GM12878 (cell line): Measurements from ENCODE around the gene COLQ. TPM values are rescaled to one million over a fixed set of nuclear protein-coding genes. Genes with fewer than 3 reads are reported as not detected.

ENCODE experiments used
- CEBPB ChIP-seq, 2 experiments: fragments of 150-350 bp in 1 of 2; IDR thresholded peaks; 2 replicates each; pipeline ENCODE4 v1.6.1; 2012 to 2014; ENCODE audit warnings: low read depth in 2 of 2, low read length in 2 of 2, borderline replicate concordance in 1 of 2, inconsistent platforms in 1 of 2
- EZH2 ChIP-seq: IDR thresholded peaks from 2 replicates; pipeline ENCODE4 v1.6.1; 2012; ENCODE audit warnings: low read depth, mild to moderate bottlenecking, control low read depth, inconsistent platforms, low read length, borderline replicate concordance; ENCODE audit not compliant: control insufficient read depth
- TARDBP ChIP-seq: IDR thresholded peaks from 2 replicates; pipeline ENCODE4 v1.6.1; 2016; ENCODE audit warnings: borderline replicate concordance
- ZNF24 ChIP-seq: fragments of 450-650 bp; IDR thresholded peaks from 2 replicates; pipeline ENCODE4 v1.6.1; 2017; ENCODE audit warnings: antibody characterized with exemption, mild to moderate bottlenecking
- polyA plus RNA-seq, 11 experiments: library from polyadenylated mRNA; depleted of rRNA in 4 of 11; unstranded in 6 of 11; stranded (reverse) in 5 of 11; fragments of >200 nt; fragmentation: Nextera tagmentation in 4 of 11; fragmentation: Illumina TruSeq in 1 of 11; extraction: Ambion mirVana in 4 of 11; extraction: Trizol in 1 of 11; gene quantifications; 1 replicate in 1 of 11; 2 replicates in 10 of 11; pipeline versions ENCODE4 v1.2.1 to v1.2.3, GENCODE V29; 2011 to 2016; ENCODE audit warnings: inconsistent platforms in 2 of 11, missing spikeins in 2 of 11, low read depth in 1 of 11
- total RNA-seq, 4 experiments: library from RNA; depleted of rRNA in 3 of 4; stranded (reverse); fragments of >200 nt in 3 of 4; fragmentation: Illumina TruSeq in 1 of 4; extraction: Trizol in 1 of 4; gene quantifications; 2 replicates each; pipeline versions ENCODE4 v1.2.1 to v1.2.3, GENCODE V29; 2013 to 2021
- TF ChIP-seq, protein P1 (sequence below), 3 experiments: IDR thresholded peaks in 2 of 3; conservative IDR thresholded peaks in 1 of 3; 2 replicates each; pipeline ENCODE4 v1.5.1; 2011; ENCODE audit warnings: low read depth in 3 of 3, low read length in 3 of 3, mild to moderate bottlenecking in 3 of 3, control low read depth in 2 of 3, moderate library complexity in 2 of 3, inconsistent platforms in 1 of 3, mixed read lengths in 1 of 3; ENCODE audit not compliant: control insufficient read depth in 2 of 3, insufficient read depth in 1 of 3; ENCODE audit errors: extremely low read depth in 1 of 3
- TF ChIP-seq, protein P2 (sequence below): IDR thresholded peaks from 2 replicates; pipeline ENCODE4 v1.6.1; 2011; ENCODE audit warnings: mild to moderate bottlenecking, low read depth, low read length, moderate library complexity; ENCODE audit not compliant: insufficient replicate concordance
- TF ChIP-seq, protein P3 (sequence below): fragments of 450-650 bp; IDR thresholded peaks from 2 replicates; pipeline ENCODE4 v1.6.1; 2017; ENCODE audit warnings: mild to moderate bottlenecking
- TF ChIP-seq, protein P4 (sequence below): fragments of 450-650 bp; IDR thresholded peaks from 2 replicates; pipeline ENCODE4 v1.6.1; 2018; ENCODE audit warnings: mild to moderate bottlenecking, low read depth, moderate library complexity; ENCODE audit not compliant: partially characterized antibody

COLQ gene
- total and polyA plus RNA-seq, 10 of the 15 experiments (the other 5 are each of a cell fraction or from before 2014, with no cell fraction given) = 0.13 to 2.7 (median 0.70) TPM

DNA sequence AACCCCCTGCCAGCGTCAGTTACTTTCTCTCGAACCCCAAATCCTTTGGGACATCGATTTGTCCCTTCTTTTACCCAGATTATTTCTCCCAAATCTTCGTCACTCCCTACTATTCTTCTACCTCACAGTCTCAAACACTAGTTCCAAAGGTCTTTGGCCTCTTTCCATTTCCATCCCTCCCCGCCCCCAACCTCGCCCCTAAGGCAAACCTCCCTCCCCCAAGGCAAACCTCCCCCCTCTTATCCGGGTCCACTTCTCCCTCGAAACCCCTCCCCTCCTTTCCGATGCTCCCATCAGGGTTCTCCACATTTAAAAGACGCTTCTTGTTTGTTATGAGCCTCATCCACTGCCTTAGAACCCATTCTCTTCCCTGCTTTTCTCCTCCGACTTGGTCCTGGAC lies 93.5 kb downstream of the COLQ start (continued):
- TF ChIP-seq TARDBP (no peak), ZNF24 (no peak), EZH2 (no peak), CEBPB (IDR thresholded peaks at IDR 0.05; ENCODE audit: borderline replicate concordance in 1 of 2, low read depth in 2 of 2, low read length in 2 of 2) (no peak)
- TF ChIP-seq, protein P1, sequence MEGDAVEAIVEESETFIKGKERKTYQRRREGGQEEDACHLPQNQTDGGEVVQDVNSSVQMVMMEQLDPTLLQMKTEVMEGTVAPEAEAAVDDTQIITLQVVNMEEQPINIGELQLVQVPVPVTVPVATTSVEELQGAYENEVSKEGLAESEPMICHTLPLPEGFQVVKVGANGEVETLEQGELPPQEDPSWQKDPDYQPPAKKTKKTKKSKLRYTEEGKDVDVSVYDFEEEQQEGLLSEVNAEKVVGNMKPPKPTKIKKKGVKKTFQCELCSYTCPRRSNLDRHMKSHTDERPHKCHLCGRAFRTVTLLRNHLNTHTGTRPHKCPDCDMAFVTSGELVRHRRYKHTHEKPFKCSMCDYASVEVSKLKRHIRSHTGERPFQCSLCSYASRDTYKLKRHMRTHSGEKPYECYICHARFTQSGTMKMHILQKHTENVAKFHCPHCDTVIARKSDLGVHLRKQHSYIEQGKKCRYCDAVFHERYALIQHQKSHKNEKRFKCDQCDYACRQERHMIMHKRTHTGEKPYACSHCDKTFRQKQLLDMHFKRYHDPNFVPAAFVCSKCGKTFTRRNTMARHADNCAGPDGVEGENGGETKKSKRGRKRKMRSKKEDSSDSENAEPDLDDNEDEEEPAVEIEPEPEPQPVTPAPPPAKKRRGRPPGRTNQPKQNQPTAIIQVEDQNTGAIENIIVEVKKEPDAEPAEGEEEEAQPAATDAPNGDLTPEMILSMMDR (IDR thresholded peaks at IDR 0.05 in 2 of 3, conservative IDR thresholded peaks at IDR 0.05 in 1 of 3; ENCODE audit: control insufficient read depth in 2 of 3, extremely low read depth in 1 of 3, insufficient read depth in 1 of 3, low read depth in 3 of 3, low read length in 3 of 3) = no peak
- TF ChIP-seq, protein P2, sequence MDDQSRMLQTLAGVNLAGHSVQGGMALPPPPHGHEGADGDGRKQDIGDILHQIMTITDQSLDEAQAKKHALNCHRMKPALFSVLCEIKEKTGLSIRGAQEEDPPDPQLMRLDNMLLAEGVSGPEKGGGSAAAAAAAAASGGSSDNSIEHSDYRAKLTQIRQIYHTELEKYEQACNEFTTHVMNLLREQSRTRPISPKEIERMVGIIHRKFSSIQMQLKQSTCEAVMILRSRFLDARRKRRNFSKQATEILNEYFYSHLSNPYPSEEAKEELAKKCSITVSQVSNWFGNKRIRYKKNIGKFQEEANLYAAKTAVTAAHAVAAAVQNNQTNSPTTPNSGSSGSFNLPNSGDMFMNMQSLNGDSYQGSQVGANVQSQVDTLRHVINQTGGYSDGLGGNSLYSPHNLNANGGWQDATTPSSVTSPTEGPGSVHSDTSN = no peak
- TF ChIP-seq, protein P3, sequence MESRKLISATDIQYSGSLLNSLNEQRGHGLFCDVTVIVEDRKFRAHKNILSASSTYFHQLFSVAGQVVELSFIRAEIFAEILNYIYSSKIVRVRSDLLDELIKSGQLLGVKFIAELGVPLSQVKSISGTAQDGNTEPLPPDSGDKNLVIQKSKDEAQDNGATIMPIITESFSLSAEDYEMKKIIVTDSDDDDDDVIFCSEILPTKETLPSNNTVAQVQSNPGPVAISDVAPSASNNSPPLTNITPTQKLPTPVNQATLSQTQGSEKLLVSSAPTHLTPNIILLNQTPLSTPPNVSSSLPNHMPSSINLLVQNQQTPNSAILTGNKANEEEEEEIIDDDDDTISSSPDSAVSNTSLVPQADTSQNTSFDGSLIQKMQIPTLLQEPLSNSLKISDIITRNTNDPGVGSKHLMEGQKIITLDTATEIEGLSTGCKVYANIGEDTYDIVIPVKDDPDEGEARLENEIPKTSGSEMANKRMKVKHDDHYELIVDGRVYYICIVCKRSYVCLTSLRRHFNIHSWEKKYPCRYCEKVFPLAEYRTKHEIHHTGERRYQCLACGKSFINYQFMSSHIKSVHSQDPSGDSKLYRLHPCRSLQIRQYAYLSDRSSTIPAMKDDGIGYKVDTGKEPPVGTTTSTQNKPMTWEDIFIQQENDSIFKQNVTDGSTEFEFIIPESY = no peak
- TF ChIP-seq, protein P4, sequence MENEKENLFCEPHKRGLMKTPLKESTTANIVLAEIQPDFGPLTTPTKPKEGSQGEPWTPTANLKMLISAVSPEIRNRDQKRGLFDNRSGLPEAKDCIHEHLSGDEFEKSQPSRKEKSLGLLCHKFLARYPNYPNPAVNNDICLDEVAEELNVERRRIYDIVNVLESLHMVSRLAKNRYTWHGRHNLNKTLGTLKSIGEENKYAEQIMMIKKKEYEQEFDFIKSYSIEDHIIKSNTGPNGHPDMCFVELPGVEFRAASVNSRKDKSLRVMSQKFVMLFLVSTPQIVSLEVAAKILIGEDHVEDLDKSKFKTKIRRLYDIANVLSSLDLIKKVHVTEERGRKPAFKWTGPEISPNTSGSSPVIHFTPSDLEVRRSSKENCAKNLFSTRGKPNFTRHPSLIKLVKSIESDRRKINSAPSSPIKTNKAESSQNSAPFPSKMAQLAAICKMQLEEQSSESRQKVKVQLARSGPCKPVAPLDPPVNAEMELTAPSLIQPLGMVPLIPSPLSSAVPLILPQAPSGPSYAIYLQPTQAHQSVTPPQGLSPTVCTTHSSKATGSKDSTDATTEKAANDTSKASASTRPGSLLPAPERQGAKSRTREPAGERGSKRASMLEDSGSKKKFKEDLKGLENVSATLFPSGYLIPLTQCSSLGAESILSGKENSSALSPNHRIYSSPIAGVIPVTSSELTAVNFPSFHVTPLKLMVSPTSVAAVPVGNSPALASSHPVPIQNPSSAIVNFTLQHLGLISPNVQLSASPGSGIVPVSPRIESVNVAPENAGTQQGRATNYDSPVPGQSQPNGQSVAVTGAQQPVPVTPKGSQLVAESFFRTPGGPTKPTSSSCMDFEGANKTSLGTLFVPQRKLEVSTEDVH = no peak
- TF ChIP-seq, all 136 proteins: peak for 0
